ENCODE results near the gene ZNF396. TPM values are rescaled to one million over a fixed set of nuclear protein-coding genes. Genes with fewer than 3 reads are reported as not detected.

The ZNF396 gene
- total RNA-seq, 3 donors from 2014 or later (not counting 1 experiment from before 2014, with no cell fraction given): 1.2 to 1.7 (median 1.2) TPM

- no peak for ATAC-seq
- Mint-ChIP-seq H3K27ac (peak overlapping the region in 1 of 2 donors; percentile 17), H3K27me3 (ENCODE audit: low read depth in 2 of 2) (no peaks in the 10 kb centered on the region), H3K36me3 (peaks cover 15% of the 10 kb centered on the region), H3K4me3 (no peak overlapping the region), H3K9me3 (no peaks in the 10 kb centered on the region), H3K4me1 (peaks cover 32 to 41% of the 10 kb centered on the region in 2 donors)
- Histone ChIP-seq H3K9me3 (ENCODE audit: control insufficient read depth, insufficient read depth, low read length) (no peaks in the 10 kb centered on the region), H3K36me3 (ENCODE audit: control insufficient read depth, insufficient read depth, low read length) (peaks cover 81% of the 10 kb centered on the region), H3K27ac (ENCODE audit: low read length) (no peak overlapping the region), H3K27me3 (ENCODE audit: control insufficient read depth, insufficient read depth, low read length) (no peaks in the 10 kb centered on the region), H3K4me1 (ENCODE audit: control insufficient read depth, insufficient read depth, low read length) (no peaks in the 10 kb centered on the region), H3K4me3 (ENCODE audit: low read length) (no peak overlapping the region)
- intact Hi-C loops (cut with micrococcal nuclease): no loop called here
- WGBS (ENCODE audit: insufficient coverage): 100% methylated on average over 4 of the region's 4 CpGs
- TF ChIP-seq CTCF (IDR thresholded peaks at IDR 0.05): no peak
- no peak for DNase-seq
Measured at GRCh38 chr18:35335866-35336265, 41.3 kb downstream of the ZNF396 start.

DNA sequence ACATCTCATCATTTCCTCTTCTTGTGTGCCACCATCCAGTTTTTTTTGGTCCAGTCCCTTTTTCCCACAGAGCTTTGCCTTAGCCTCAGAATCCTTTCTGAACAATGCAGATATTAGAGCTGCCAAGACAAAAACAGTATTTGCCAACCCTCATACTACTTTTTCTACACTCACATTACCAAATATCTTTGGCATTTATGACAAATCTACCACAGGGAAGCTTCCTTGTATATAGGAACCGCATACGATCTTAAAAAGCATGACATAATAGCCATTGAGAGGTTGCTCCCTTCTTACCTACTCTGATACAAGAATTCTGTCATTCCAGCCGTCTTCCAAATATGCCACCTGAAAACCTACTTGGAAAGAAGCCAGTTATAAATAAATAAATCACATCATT lies 42.3 kb downstream of the ZNF396 start:
- no peaks in the 10 kb centered on the region for H3K9me3 ChIP-seq (ENCODE audit: control insufficient read depth, insufficient read depth, low read length)
- Mint-ChIP-seq H3K27me3 (ENCODE audit: low read depth in 2 of 2) (no peaks in the 10 kb centered on the region), H3K4me3 (no peak overlapping the region), H3K36me3 (peaks cover 15% of the 10 kb centered on the region), H3K9me3 (no peaks in the 10 kb centered on the region), H3K27ac (peak overlapping the region; percentile 67 to 72), H3K4me1 (peaks cover 21 to 30% of the 10 kb centered on the region in 2 donors)
- DNase-seq (no peak), ATAC-seq (no peak)
- peaks cover 74% of the 10 kb centered on the region for H3K36me3 ChIP-seq (ENCODE audit: control insufficient read depth, insufficient read depth, low read length)
- H3K27me3 ChIP-seq (ENCODE audit: control insufficient read depth, insufficient read depth, low read length): no peaks in the 10 kb centered on the region
- H3K4me3 ChIP-seq (ENCODE audit: low read length): no peak overlapping the region
- 100% methylated on average over 3 of the region's 3 CpGs for WGBS (ENCODE audit: insufficient coverage)
- no peak for TF ChIP-seq CTCF (IDR thresholded peaks at IDR 0.05)
- no peaks in the 10 kb centered on the region for H3K4me1 ChIP-seq (ENCODE audit: control insufficient read depth, insufficient read depth, low read length)
- intact Hi-C loops (cut with micrococcal nuclease): no loop called here
- H3K27ac ChIP-seq (ENCODE audit: low read length): no peak overlapping the region

- WGBS (ENCODE audit: insufficient coverage): 100% methylated on average over 1 of the region's 1 CpG
- Histone ChIP-seq H3K27ac (ENCODE audit: low read length) (no peak overlapping the region), H3K4me3 (ENCODE audit: low read length) (no peak overlapping the region), H3K36me3 (ENCODE audit: control insufficient read depth, insufficient read depth, low read length) (peaks cover 68% of the 10 kb centered on the region), H3K27me3 (ENCODE audit: control insufficient read depth, insufficient read depth, low read length) (no peaks in the 10 kb centered on the region), H3K4me1 (ENCODE audit: control insufficient read depth, insufficient read depth, low read length) (no peaks in the 10 kb centered on the region), H3K9me3 (ENCODE audit: control insufficient read depth, insufficient read depth, low read length) (no peaks in the 10 kb centered on the region)
- no peaks in the 10 kb centered on the region for H3K27me3 Mint-ChIP-seq (ENCODE audit: low read depth in 2 of 2)
- H3K4me1 Mint-ChIP-seq: peaks cover 15 to 24% of the 10 kb centered on the region in 2 donors
- H3K27ac Mint-ChIP-seq: peak overlapping the region; percentile 67 to 72
- no peaks in the 10 kb centered on the region for H3K9me3 Mint-ChIP-seq
- DNase-seq (no peak), ATAC-seq (no peak)
- intact Hi-C loops (cut with micrococcal nuclease): no loop called here
- H3K36me3 Mint-ChIP-seq: peaks cover 15% of the 10 kb centered on the region
- no peak for TF ChIP-seq CTCF (IDR thresholded peaks at IDR 0.05)
- H3K4me3 Mint-ChIP-seq: no peak overlapping the region
Measured at GRCh38 chr18:35334212-35334611, 42.9 kb downstream of the ZNF396 start.

DNA sequence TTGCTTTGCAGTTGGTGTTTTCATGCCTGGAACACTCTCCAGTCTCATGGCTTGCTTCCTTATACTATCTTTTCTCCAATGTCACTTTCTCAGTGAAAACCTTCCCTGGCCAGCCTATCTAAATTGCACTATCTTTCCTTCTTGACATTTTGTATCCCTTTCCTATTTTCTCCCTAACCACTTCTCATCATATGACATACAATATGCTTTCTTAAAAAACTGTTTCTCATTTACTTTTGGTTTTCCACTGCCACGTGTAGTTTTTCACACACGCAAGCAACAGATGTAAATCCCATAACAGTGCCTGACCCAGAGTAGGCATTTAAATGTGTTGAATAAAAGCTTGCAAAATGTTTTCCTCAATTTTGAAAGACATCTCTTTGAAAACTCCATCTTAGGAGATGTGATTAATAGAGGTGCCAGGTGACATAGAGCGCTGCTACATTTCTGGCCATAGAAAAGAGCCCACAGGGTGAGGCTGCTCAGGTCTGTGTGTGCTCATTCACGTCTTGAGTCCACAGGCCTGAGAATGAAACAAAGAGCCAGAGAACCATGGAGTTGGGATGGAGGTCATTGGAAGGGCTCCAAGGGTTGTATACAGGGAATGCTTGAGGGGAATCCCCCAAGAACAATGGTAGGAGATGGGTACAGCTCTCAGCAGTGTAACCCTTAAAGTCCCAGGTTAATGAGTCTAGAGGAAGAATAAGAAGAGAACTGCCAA lies 45.6 kb downstream of the ZNF396 start:
- no peaks in the 10 kb centered on the region for H3K4me1 ChIP-seq (ENCODE audit: control insufficient read depth, insufficient read depth, low read length)
- H3K4me3 ChIP-seq (ENCODE audit: low read length): no peak overlapping the region
- no peaks in the 10 kb centered on the region for H3K27me3 ChIP-seq (ENCODE audit: control insufficient read depth, insufficient read depth, low read length)
- H3K27ac ChIP-seq (ENCODE audit: low read length): no peak overlapping the region
- no peak for TF ChIP-seq CTCF (IDR thresholded peaks at IDR 0.05)
- H3K9me3 Mint-ChIP-seq: no peaks in the 10 kb centered on the region
- WGBS (ENCODE audit: insufficient coverage): 94% methylated on average over 3 of the region's 4 CpGs
- H3K27ac Mint-ChIP-seq: no peak overlapping the region
- H3K36me3 ChIP-seq (ENCODE audit: control insufficient read depth, insufficient read depth, low read length): peaks cover 41% of the 10 kb centered on the region
- DNase-seq: no peak
- no peak overlapping the region for H3K4me3 Mint-ChIP-seq
- intact Hi-C loops (cut with micrococcal nuclease): no loop called here
- H3K9me3 ChIP-seq (ENCODE audit: control insufficient read depth, insufficient read depth, low read length): no peaks in the 10 kb centered on the region
- H3K4me1 Mint-ChIP-seq: peaks cover 6 to 15% of the 10 kb centered on the region in 2 donors
- no peaks in the 10 kb centered on the region for H3K27me3 Mint-ChIP-seq (ENCODE audit: low read depth in 2 of 2)
- no peak for ATAC-seq
- peaks cover 6% of the 10 kb centered on the region for H3K36me3 Mint-ChIP-seq

All from natural killer cell (primary cell).